ENCODE data around the gene LTBP1. TPM values are rescaled to one million over a fixed set of nuclear protein-coding genes. Genes with fewer than 3 reads are reported as not detected.
"Not testable (repeated sequence)": the region's sequence is repeated elsewhere in the genome, so short reads cannot be mapped to it uniquely, and the experiment has no call there.

Gene LTBP1
- total and polyA plus RNA-seq, 2 experiments from 2014 or later = 35.6 to 68.9 TPM

DNA sequence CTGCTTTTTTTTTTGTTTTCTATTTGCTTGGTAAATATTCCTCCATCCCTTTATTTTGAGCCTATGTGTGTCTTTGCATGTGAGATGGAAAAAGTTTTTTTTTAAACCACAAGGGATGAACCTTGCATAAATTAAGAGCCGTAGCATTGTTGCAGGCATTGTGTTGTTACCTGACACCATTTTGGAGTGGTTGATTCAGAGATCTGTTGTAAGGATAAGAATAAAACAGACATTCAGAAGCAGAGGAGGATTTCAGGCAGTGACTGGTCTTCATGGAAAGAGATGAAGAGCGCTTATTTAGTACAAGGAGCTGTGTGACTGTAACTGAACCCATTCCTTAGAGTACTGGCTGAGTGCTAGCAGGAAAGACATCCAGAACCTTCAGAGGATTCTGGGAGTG lies 101.2 kb downstream of the LTBP1 start:
- Histone ChIP-seq H3K9me3 (ENCODE audit: low read depth) (no peaks in the 10 kb centered on the region), H3K4me3 (no peak overlapping the region), H2AFZ (no peak overlapping the region), H3K27me3 (no peaks in the 10 kb centered on the region), H3K27ac (no peak overlapping the region), H3K79me2 (no peaks in the 10 kb centered on the region), H3K9me2 (replicated peaks; ENCODE audit: insufficient read depth) (no peaks in the 10 kb centered on the region), H3K4me2 (no peak overlapping the region), H4K20me1 (ENCODE audit: insufficient read depth, poor library complexity, severe bottlenecking) (no peaks in the 10 kb centered on the region), H3K36me3 (replicated peaks; ENCODE audit: insufficient read depth, low read depth) (no peaks in the 10 kb centered on the region), H3K4me1 (ENCODE audit: insufficient read depth) (peaks cover 3% of the 10 kb centered on the region)
- DNase-seq (ENCODE audit: low spot score) = no peak
- WGBS (ENCODE audit: low lambda C conversion rate, missing lambda C conversion rate) = 22% methylated on average over 2 of the region's 2 CpGs
- no peak for TF ChIP-seq EZH2 (IDR thresholded peaks at IDR 0.05; ENCODE audit: borderline replicate concordance)
- TF ChIP-seq, protein P1, sequence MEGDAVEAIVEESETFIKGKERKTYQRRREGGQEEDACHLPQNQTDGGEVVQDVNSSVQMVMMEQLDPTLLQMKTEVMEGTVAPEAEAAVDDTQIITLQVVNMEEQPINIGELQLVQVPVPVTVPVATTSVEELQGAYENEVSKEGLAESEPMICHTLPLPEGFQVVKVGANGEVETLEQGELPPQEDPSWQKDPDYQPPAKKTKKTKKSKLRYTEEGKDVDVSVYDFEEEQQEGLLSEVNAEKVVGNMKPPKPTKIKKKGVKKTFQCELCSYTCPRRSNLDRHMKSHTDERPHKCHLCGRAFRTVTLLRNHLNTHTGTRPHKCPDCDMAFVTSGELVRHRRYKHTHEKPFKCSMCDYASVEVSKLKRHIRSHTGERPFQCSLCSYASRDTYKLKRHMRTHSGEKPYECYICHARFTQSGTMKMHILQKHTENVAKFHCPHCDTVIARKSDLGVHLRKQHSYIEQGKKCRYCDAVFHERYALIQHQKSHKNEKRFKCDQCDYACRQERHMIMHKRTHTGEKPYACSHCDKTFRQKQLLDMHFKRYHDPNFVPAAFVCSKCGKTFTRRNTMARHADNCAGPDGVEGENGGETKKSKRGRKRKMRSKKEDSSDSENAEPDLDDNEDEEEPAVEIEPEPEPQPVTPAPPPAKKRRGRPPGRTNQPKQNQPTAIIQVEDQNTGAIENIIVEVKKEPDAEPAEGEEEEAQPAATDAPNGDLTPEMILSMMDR (IDR thresholded peaks at IDR 0.05; ENCODE audit: poor library complexity) = no peak
- no peak for TF ChIP-seq EZH2phosphoT487 (IDR thresholded peaks at IDR 0.05; ENCODE audit: low read depth, severe bottlenecking, unreplicated experiment)

DNA sequence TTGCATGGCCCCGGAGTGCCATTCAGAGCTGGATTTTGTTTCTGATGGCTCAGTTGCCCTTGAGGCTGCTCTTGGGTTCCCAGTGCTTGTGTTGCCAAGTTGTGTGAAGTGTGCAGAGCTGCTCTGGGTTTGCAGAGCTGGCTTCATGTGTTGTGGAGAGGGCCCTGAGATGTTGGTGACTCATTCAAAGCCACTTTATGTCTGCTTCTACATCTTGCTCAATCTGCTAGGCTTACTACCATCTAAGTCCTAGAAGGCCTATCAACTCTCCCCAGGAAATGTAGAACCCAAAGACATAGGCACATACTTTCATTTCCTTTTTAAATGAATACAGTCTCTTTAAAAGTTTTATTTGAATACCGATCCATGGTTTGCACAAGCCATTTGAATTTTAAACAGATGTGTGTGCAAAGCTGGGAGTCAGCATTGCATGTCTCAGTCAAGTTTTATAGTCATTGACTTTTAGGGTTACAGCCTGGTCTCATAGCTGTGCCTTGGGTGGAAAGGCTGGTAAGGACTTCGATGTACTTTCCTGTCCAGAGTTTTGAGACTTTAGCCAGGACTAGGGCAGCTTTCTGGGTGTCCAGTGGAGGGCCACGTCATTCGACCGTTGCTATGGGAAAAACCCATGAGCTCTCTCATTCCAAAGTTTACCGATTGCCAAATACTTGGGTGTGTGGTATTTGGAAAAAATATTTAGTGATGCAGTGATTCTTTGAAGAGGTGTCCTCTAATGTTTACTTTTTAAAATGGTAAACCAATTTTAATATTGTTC lies 105.0 kb downstream of the LTBP1 start:
- H3K79me2 ChIP-seq = no peaks in the 10 kb centered on the region
- H3K27ac ChIP-seq = peak overlapping the region; percentile 21
- no peak overlapping the region for H2AFZ ChIP-seq
- H3K4me3 ChIP-seq = no peak overlapping the region
- 77% methylated on average over 7 of the region's 7 CpGs for WGBS (ENCODE audit: low lambda C conversion rate, missing lambda C conversion rate)
- H4K20me1 ChIP-seq (ENCODE audit: insufficient read depth, poor library complexity, severe bottlenecking) = no peaks in the 10 kb centered on the region
- no peaks in the 10 kb centered on the region for H3K36me3 ChIP-seq (replicated peaks; ENCODE audit: insufficient read depth, low read depth)
- peaks cover 3% of the 10 kb centered on the region for H3K4me1 ChIP-seq (ENCODE audit: insufficient read depth)
- H3K4me2 ChIP-seq = no peak overlapping the region
- no peak for DNase-seq (ENCODE audit: low spot score)
- TF ChIP-seq, protein P1 (IDR thresholded peaks at IDR 0.05; ENCODE audit: poor library complexity) = no peak
- no peak for TF ChIP-seq EZH2phosphoT487 (IDR thresholded peaks at IDR 0.05; ENCODE audit: low read depth, severe bottlenecking, unreplicated experiment)
- no peak for TF ChIP-seq EZH2 (IDR thresholded peaks at IDR 0.05; ENCODE audit: borderline replicate concordance)
- H3K9me3 ChIP-seq (ENCODE audit: low read depth) = no peaks in the 10 kb centered on the region
- H3K9me2 ChIP-seq (replicated peaks; ENCODE audit: insufficient read depth) = no peaks in the 10 kb centered on the region
- no peaks in the 10 kb centered on the region for H3K27me3 ChIP-seq

DNA sequence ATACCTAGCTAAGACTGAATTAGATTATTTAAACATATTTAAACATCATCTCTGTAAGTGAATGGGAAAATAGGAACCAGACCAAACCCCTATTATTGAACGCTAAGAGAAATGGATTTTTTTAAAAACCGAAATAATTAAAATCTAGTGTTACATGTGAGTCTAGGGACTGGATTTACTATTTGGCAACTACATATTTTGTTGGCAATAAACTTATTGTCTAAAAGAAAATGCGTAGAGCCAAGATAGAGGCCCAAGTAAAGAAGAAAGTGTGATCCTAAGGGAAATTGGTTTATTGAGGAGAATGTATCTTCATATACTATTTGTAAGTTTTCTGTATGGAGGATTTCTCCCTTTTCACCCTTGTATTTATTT lies 105.6 kb downstream of the LTBP1 start:
- H3K9me3 ChIP-seq (ENCODE audit: low read depth) = no peaks in the 10 kb centered on the region
- H3K27me3 ChIP-seq = no peaks in the 10 kb centered on the region
- no peaks in the 10 kb centered on the region for H3K36me3 ChIP-seq (replicated peaks; ENCODE audit: insufficient read depth, low read depth)
- H3K27ac ChIP-seq = no peak overlapping the region
- no peaks in the 10 kb centered on the region for H4K20me1 ChIP-seq (ENCODE audit: insufficient read depth, poor library complexity, severe bottlenecking)
- H3K4me2 ChIP-seq = no peak overlapping the region
- 83% methylated on average over 3 of the region's 3 CpGs for WGBS (ENCODE audit: low lambda C conversion rate, missing lambda C conversion rate)
- peaks cover 3% of the 10 kb centered on the region for H3K4me1 ChIP-seq (ENCODE audit: insufficient read depth)
- H3K4me3 ChIP-seq = no peak overlapping the region
- no peak for DNase-seq (ENCODE audit: low spot score)
- H3K79me2 ChIP-seq = no peaks in the 10 kb centered on the region
- TF ChIP-seq EZH2 (IDR thresholded peaks at IDR 0.05; ENCODE audit: borderline replicate concordance) (no peak), EZH2phosphoT487 (IDR thresholded peaks at IDR 0.05; ENCODE audit: low read depth, severe bottlenecking, unreplicated experiment) (no peak)
- TF ChIP-seq, protein P1 (IDR thresholded peaks at IDR 0.05; ENCODE audit: poor library complexity) = no peak
- H3K9me2 ChIP-seq (replicated peaks; ENCODE audit: insufficient read depth) = no peaks in the 10 kb centered on the region
- H2AFZ ChIP-seq = no peak overlapping the region

DNA sequence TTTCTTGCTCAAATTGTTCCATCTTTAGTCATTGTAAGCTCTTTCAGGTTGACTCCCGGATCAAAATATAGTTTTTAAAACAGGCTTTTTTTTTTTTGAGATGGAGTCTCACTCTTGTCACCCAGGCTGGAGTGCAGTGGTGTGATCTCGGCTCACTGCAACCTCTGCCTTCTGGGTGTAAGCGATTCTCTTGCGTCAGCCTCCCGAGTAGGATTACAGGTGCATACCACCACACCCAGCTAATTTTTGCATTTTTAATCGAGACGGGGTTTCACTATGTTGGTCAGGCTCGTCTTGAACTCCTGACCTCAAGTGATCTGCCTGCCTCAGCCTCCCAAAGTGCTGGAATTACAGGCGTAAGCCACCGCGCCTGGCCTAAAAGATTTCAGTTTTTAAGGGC lies 106.0 kb downstream of the LTBP1 start:
- H2AFZ ChIP-seq; H3K9me2 ChIP-seq (replicated peaks; ENCODE audit: insufficient read depth); H3K79me2 ChIP-seq; DNase-seq (ENCODE audit: low spot score); H3K27me3 ChIP-seq; H3K27ac ChIP-seq; H3K36me3 ChIP-seq (replicated peaks; ENCODE audit: insufficient read depth, low read depth); H3K4me2 ChIP-seq; H3K4me3 ChIP-seq; H3K4me1 ChIP-seq (ENCODE audit: insufficient read depth); H4K20me1 ChIP-seq (ENCODE audit: insufficient read depth, poor library complexity, severe bottlenecking); H3K9me3 ChIP-seq (ENCODE audit: low read depth): not testable (repeated sequence)
- WGBS (ENCODE audit: low lambda C conversion rate, missing lambda C conversion rate) = 95% methylated on average over 11 of the region's 11 CpGs

Measured in hepatocyte (in vitro differentiated cells).